Inflammatory macrophage (primary cell): Measurements from ENCODE around the gene EFCAB12.
"Not testable (repeated sequence)": the region's sequence is repeated elsewhere in the genome, so short reads cannot be mapped to it uniquely, and the experiment has no call there.

Experiments
- DNase-seq, 2 donors: peaks; one replicate each; pipeline ENCODE4 v3.0.0-alpha.2; 2020 to 2022

Gene EFCAB12

GRCh38 chr3:129392106-129392887 is 36.1 kb downstream of the EFCAB12 start:
- not testable (repeated sequence) for DNase-seq

- not testable (repeated sequence) for DNase-seq
Observed at GRCh38 chr3:129391583-129391982, 36.9 kb downstream of the EFCAB12 start.

- DNase-seq = no peak
Observed at GRCh38 chr3:129389572-129389937, 38.9 kb downstream of the EFCAB12 start.

- not testable (repeated sequence) for DNase-seq
Observed at GRCh38 chr3:129388791-129389571, 39.5 kb downstream of the EFCAB12 start.

GRCh38 chr3:129387487-129387886 is 40.9 kb downstream of the EFCAB12 start:
- DNase-seq = no peak

- DNase-seq = no peak
Observed at GRCh38 chr3:129386984-129387383, 41.5 kb downstream of the EFCAB12 start.

- not testable (repeated sequence) for DNase-seq
Observed at GRCh38 chr3:129385507-129385906, 42.9 kb downstream of the EFCAB12 start.

- no peak for DNase-seq
Observed at GRCh38 chr3:129384594-129385323, 43.7 kb downstream of the EFCAB12 start.

GRCh38 chr3:129384103-129384502 is 44.3 kb downstream of the EFCAB12 start:
- DNase-seq = not testable (repeated sequence)

- DNase-seq = peak; percentile 50 to 54
Observed at GRCh38 chr3:129383292-129383860, 45.1 kb downstream of the EFCAB12 start.

- peak in 1 of 2 donors; percentile 19 for DNase-seq
Observed at GRCh38 chr3:129382366-129382765, 46.1 kb downstream of the EFCAB12 start.

GRCh38 chr3:129379582-129380358 is 48.7 kb downstream of the EFCAB12 start:
- DNase-seq = no peak

GRCh38 chr3:129378949-129379348 is 49.5 kb downstream of the EFCAB12 start:
- DNase-seq = no peak

- no peak for DNase-seq
Observed at GRCh38 chr3:129377615-129378014, 50.8 kb downstream of the EFCAB12 start.

- DNase-seq = no peak
Observed at GRCh38 chr3:129375099-129375498, 53.3 kb downstream of the EFCAB12 start.

- DNase-seq = peak in 1 of 2 donors; percentile 11
Observed at GRCh38 chr3:129371041-129371826, 57.2 kb downstream of the EFCAB12 start.

GRCh38 chr3:129370248-129370964 is 58.0 kb downstream of the EFCAB12 start:
- DNase-seq = no peak

- DNase-seq = no peak
Observed at GRCh38 chr3:129369711-129370110, 58.7 kb downstream of the EFCAB12 start.

- no peak for DNase-seq
Observed at GRCh38 chr3:129367821-129368220, 60.6 kb downstream of the EFCAB12 start.

- no peak for DNase-seq
Observed at GRCh38 chr3:129366312-129366831, 62.1 kb downstream of the EFCAB12 start.
